CD4-positive, alpha-beta T cell treated with Interferon gamma for 1 hour (primary cell): ENCODE measurements around the gene KISS1R.

Experiments used
- DNase-seq: peaks from one replicate; pipeline ENCODE4 v3.0.0-alpha.2; 2020

The KISS1R gene

GRCh38 chr19:882871-883497 is 34.1 kb upstream of the KISS1R start:
- DNase-seq = no peak

- no peak for DNase-seq
Measured at GRCh38 chr19:883661-884211, 33.4 kb upstream of the KISS1R start.

GRCh38 chr19:884420-885211 is 32.5 kb upstream of the KISS1R start:
- no peak for DNase-seq

DNA sequence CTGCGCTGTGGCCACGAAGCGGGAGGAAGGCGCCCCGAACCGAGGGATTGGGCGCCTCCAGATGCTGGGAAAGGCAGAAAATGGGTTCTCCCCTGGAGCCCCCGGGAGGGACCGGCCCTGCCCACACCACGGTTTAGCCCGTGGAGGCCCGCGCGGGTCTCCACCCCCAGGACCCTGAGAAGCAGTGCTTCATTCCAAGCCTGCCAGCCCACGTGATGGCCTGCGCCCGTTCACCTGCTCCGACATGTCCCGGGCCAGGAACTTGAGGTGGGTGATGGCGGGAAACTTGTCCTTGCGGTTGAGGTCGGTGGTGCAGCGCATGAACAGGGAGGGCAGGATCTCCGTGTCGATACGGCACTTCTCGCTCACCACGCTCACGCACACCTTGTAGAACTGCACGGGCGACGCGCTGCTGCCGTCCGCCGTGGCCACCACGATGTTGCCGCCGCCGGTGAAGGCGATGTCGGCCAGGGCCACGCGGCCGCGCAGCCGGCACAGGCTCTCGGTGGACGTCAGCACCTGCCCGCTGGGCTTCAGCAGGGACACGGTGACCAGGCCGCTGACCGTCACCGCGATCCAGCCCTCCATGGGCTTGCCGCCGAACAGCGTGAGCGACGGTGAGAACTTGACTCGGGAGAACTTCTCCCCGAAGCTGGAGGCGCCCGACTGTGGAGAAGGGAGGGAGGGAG is 31.5 kb upstream of the KISS1R start:
- no peak for DNase-seq

- DNase-seq = no peak
Measured at GRCh38 chr19:887072-887471, 30.1 kb upstream of the KISS1R start.

GRCh38 chr19:887599-887998 is 29.5 kb upstream of the KISS1R start:
- DNase-seq = no peak

GRCh38 chr19:888581-889385 is 28.4 kb upstream of the KISS1R start:
- peak; percentile 69 for DNase-seq

- DNase-seq = no peak
Measured at GRCh38 chr19:889662-890295, 27.4 kb upstream of the KISS1R start.

GRCh38 chr19:890831-891230 is 26.3 kb upstream of the KISS1R start:
- DNase-seq = no peak

DNA sequence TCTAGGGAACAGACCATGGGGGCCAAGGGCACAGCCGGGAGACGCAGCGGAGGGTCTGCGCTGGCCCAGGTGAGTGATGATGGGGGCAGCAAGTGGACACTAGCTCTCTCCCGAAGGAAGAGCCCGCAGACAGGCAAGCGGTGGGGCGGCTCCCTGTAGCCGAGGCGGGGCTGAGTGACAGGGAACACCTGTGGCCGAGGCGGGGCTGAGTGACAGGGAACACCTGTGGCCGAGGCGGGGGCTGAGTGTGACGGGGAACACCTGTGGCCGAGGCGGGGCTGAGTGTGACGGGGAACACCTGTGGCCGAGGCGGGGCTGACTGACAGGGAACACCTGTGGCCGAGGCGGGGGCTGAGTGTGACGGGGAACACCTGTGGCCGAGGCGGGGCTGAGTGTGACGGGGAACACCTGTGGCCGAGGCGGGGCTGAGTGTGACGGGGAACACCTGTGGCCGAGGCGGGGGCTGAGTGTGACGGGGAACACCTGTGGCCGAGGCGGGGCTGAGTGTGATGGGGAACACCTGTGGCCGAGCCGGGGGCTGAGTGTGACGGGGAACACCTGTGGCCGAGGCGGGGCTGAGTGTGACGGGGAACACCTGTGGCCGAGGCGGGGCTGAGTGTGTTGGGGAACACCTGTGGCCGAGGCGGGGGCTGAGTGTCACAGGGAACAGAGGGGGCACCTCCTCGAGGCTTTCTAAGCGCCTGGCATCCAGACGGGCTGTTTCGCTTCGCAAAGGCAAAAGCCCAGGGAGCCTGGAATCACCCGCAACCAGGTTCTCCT is 25.5 kb upstream of the KISS1R start:
- DNase-seq = peak; percentile 33

GRCh38 chr19:892243-892893 is 24.8 kb upstream of the KISS1R start:
- DNase-seq = no peak

GRCh38 chr19:892894-893689 is 24.0 kb upstream of the KISS1R start, which contains the start of the genes MED16 and RNU6-9:
TSS of gene MED16 (minus strand) at chr19:893187. CDS start at chr19:891131, 2,056 bp downstream.
TSS of gene RNU6-9 (plus strand) at chr19:893484.
- DNase-seq = peak; percentile 91

GRCh38 chr19:896434-896833 is 20.7 kb upstream of the KISS1R start:
- DNase-seq = no peak

GRCh38 chr19:896999-897398 is 20.1 kb upstream of the KISS1R start:
- no peak for DNase-seq

DNA sequence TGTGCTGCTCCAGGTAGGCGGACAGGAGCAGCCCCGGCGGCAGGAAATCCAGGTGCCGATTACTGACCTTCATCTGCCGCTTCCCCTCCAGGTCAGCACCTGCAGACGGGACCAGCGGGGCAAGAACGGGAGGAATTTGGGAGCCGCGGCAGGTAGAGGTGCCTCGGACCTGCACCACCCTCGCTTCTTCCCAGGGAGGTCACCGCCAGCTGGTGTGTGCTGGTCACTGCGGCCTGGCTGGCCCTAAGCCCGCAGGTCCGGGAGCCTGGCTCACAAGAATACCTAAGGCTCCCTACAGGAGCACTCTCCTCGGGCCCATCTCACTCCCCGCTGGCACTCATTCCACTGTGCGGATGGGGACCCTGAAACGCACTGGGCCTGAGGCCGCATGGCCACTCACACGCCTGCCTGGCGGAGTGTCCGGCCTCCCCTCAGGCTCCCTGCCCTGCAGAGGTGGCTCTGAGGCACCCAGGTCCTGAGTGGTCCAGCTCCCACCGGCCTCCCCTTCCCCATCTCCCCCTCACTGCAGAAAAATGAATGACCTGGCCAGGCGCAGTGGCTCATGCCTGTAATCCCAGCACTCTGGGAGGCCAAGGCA is 19.6 kb upstream of the KISS1R start:
- DNase-seq = no peak

DNA sequence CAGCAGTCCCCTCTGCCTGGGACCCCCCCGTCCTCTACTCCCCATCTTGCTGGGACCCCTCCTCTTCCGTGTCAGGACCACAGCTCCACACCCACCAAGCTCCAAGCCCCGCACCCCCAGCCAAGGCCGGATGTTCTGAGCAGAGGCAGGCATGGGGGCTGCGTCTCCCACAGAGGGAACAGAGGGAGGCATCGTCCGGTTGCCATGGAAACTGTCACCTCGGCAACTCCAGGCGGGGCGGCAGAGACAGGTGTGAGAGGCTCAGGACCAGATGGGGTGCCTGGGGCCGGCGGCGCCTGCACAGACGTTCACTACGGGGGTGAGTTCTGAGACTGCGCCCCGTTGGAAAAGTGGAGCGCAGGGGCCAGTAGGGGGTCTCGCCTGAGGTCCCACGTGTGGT is 18.5 kb upstream of the KISS1R start:
- DNase-seq = peak; percentile 58

GRCh38 chr19:899336-900042 is 17.6 kb upstream of the KISS1R start:
- no peak for DNase-seq

- DNase-seq = no peak
Measured at GRCh38 chr19:900043-900301, 17.2 kb upstream of the KISS1R start.
